ENCODE measurements around the gene FIBCD1.

FIBCD1 gene

GRCh38 chr9:130854835-130855234 is 84.2 kb downstream of the FIBCD1 start:
- no peak for DNase-seq

- no peak for DNase-seq
These were observed 85.0 kb downstream of the FIBCD1 start for GRCh38 chr9:130854092-130854491.

GRCh38 chr9:130852801-130853200 is 86.2 kb downstream of the FIBCD1 start:
- no peak for DNase-seq

Measured in DMS79 (cell line).